Measurements from ENCODE around the gene GLOD5. TPM values are rescaled to one million over a fixed set of nuclear protein-coding genes. Genes with fewer than 3 reads are reported as not detected.

Gene GLOD5
- polyA plus RNA-seq, 4 donors, result 4.4 to 56.1 (median 22.1) TPM

- Histone ChIP-seq H3K4me3 (ENCODE audit: low read depth in 1 of 3, low read length in 3 of 3) (no peak overlapping the region), H3K36me3 (ENCODE audit: control insufficient read depth in 3 of 3, insufficient read depth in 2 of 3, low read depth in 1 of 3, low read length in 3 of 3) (no peaks in the 10 kb centered on the region), H3K27ac (ENCODE audit: low read depth in 1 of 3, low read length in 2 of 3) (peak overlapping the region in 1 of 3 donors; percentile 45), H3K9me3 (ENCODE audit: control insufficient read depth in 2 of 2, insufficient read depth in 1 of 2, low read depth in 1 of 2, low read length in 1 of 2) (no peaks in the 10 kb centered on the region), H3K27me3 (ENCODE audit: control insufficient read depth in 3 of 3, insufficient read depth in 3 of 3, low read length in 3 of 3) (no peaks in the 10 kb centered on the region), H3K4me1 (ENCODE audit: control insufficient read depth in 3 of 3, insufficient read depth in 2 of 3, low read depth in 1 of 3, low read length in 2 of 3) (no peaks in the 10 kb centered on the region)
- WGBS, 3 donors, result 68 to 79% (median 77%) methylated on average over 4 of the region's 4 CpGs
- DNase-seq (no peak), FAIRE-seq (no peak)
These were observed 40.8 kb upstream of the GLOD5 start for GRCh38 chrX:48720577-48721250.

- FAIRE-seq, result no peak
- Histone ChIP-seq H3K9me3 (ENCODE audit: control insufficient read depth in 2 of 2, insufficient read depth in 1 of 2, low read depth in 1 of 2, low read length in 1 of 2) (no peaks in the 10 kb centered on the region), H3K27me3 (ENCODE audit: control insufficient read depth in 3 of 3, insufficient read depth in 3 of 3, low read length in 3 of 3) (no peaks in the 10 kb centered on the region), H3K4me3 (ENCODE audit: low read depth in 1 of 3, low read length in 3 of 3) (no peak overlapping the region), H3K4me1 (ENCODE audit: control insufficient read depth in 3 of 3, insufficient read depth in 2 of 3, low read depth in 1 of 3, low read length in 2 of 3) (no peaks in the 10 kb centered on the region), H3K36me3 (ENCODE audit: control insufficient read depth in 3 of 3, insufficient read depth in 2 of 3, low read depth in 1 of 3, low read length in 3 of 3) (no peaks in the 10 kb centered on the region), H3K27ac (ENCODE audit: low read depth in 1 of 3, low read length in 2 of 3) (no peak overlapping the region)
- no peak for DNase-seq
These were observed 39.6 kb upstream of the GLOD5 start for GRCh38 chrX:48721916-48722315.

- no peak overlapping the region for H3K27ac ChIP-seq (ENCODE audit: low read depth in 1 of 3, low read length in 2 of 3)
- no peak for FAIRE-seq
- H3K36me3 ChIP-seq (ENCODE audit: control insufficient read depth in 3 of 3, insufficient read depth in 2 of 3, low read depth in 1 of 3, low read length in 3 of 3), result no peaks in the 10 kb centered on the region
- WGBS, 3 donors, result 73 to 81% (median 76%) methylated on average over 2 of the region's 2 CpGs
- no peaks in the 10 kb centered on the region for H3K9me3 ChIP-seq (ENCODE audit: control insufficient read depth in 2 of 2, insufficient read depth in 1 of 2, low read depth in 1 of 2, low read length in 1 of 2)
- no peaks in the 10 kb centered on the region for H3K4me1 ChIP-seq (ENCODE audit: control insufficient read depth in 3 of 3, insufficient read depth in 2 of 3, low read depth in 1 of 3, low read length in 2 of 3)
- no peaks in the 10 kb centered on the region for H3K27me3 ChIP-seq (ENCODE audit: control insufficient read depth in 3 of 3, insufficient read depth in 3 of 3, low read length in 3 of 3)
- no peak overlapping the region for H3K4me3 ChIP-seq (ENCODE audit: low read depth in 1 of 3, low read length in 3 of 3)
- DNase-seq, result no peak
These were observed 35.0 kb upstream of the GLOD5 start for GRCh38 chrX:48726596-48726995.

GRCh38 chrX:48728653-48729052, 32.9 kb upstream of the GLOD5 start:
- Histone ChIP-seq H3K36me3 (ENCODE audit: control insufficient read depth in 3 of 3, insufficient read depth in 2 of 3, low read depth in 1 of 3, low read length in 3 of 3) (no peaks in the 10 kb centered on the region), H3K9me3 (ENCODE audit: control insufficient read depth in 2 of 2, insufficient read depth in 1 of 2, low read depth in 1 of 2, low read length in 1 of 2) (no peaks in the 10 kb centered on the region), H3K4me1 (ENCODE audit: control insufficient read depth in 3 of 3, insufficient read depth in 2 of 3, low read depth in 1 of 3, low read length in 2 of 3) (no peaks in the 10 kb centered on the region), H3K27ac (ENCODE audit: low read depth in 1 of 3, low read length in 2 of 3) (no peak overlapping the region), H3K27me3 (ENCODE audit: control insufficient read depth in 3 of 3, insufficient read depth in 3 of 3, low read length in 3 of 3) (no peaks in the 10 kb centered on the region), H3K4me3 (ENCODE audit: low read depth in 1 of 3, low read length in 3 of 3) (no peak overlapping the region)
- no peak for FAIRE-seq
- no peak for DNase-seq

GRCh38 chrX:48736303-48736702, 25.2 kb upstream of the GLOD5 start:
- Histone ChIP-seq H3K27me3 (ENCODE audit: control insufficient read depth in 3 of 3, insufficient read depth in 3 of 3, low read length in 3 of 3) (no peaks in the 10 kb centered on the region), H3K27ac (ENCODE audit: low read depth in 1 of 3, low read length in 2 of 3) (peak overlapping the region in 1 of 3 donors; percentile 50), H3K9me3 (ENCODE audit: control insufficient read depth in 2 of 2, insufficient read depth in 1 of 2, low read depth in 1 of 2, low read length in 1 of 2) (no peaks in the 10 kb centered on the region), H3K4me3 (ENCODE audit: low read depth in 1 of 3, low read length in 3 of 3) (peak overlapping the region in 1 of 3 donors; percentile 7), H3K36me3 (ENCODE audit: control insufficient read depth in 3 of 3, insufficient read depth in 2 of 3, low read depth in 1 of 3, low read length in 3 of 3) (no peaks in the 10 kb centered on the region), H3K4me1 (ENCODE audit: control insufficient read depth in 3 of 3, insufficient read depth in 2 of 3, low read depth in 1 of 3, low read length in 2 of 3) (no peaks in the 10 kb centered on the region)
- DNase-seq (no peak), FAIRE-seq (no peak)
- 88 to 100% (median 91%) methylated on average over 1 of the region's 1 CpG for WGBS, 3 donors

- H3K4me1 ChIP-seq (ENCODE audit: control insufficient read depth in 3 of 3, insufficient read depth in 2 of 3, low read depth in 1 of 3, low read length in 2 of 3), result no peaks in the 10 kb centered on the region
- no peaks in the 10 kb centered on the region for H3K9me3 ChIP-seq (ENCODE audit: control insufficient read depth in 2 of 2, insufficient read depth in 1 of 2, low read depth in 1 of 2, low read length in 1 of 2)
- H3K27ac ChIP-seq (ENCODE audit: low read depth in 1 of 3, low read length in 2 of 3), result peak overlapping the region in 1 of 3 donors; percentile 50
- DNase-seq, result no peak
- FAIRE-seq, result no peak
- H3K4me3 ChIP-seq (ENCODE audit: low read depth in 1 of 3, low read length in 3 of 3), result peak overlapping the region in 1 of 3 donors; percentile 7
- no peaks in the 10 kb centered on the region for H3K27me3 ChIP-seq (ENCODE audit: control insufficient read depth in 3 of 3, insufficient read depth in 3 of 3, low read length in 3 of 3)
- 6 to 30% (median 23%) methylated on average over 10 of the region's 10 CpGs for WGBS, 3 donors
- no peaks in the 10 kb centered on the region for H3K36me3 ChIP-seq (ENCODE audit: control insufficient read depth in 3 of 3, insufficient read depth in 2 of 3, low read depth in 1 of 3, low read length in 3 of 3)
These were observed 24.7 kb upstream of the GLOD5 start for GRCh38 chrX:48736878-48737212.

- WGBS, 3 donors, result 0 to 36% (median 6%) methylated on average over 39 to 48 of the region's 48 CpGs
- Histone ChIP-seq H3K27me3 (ENCODE audit: control insufficient read depth in 3 of 3, insufficient read depth in 3 of 3, low read length in 3 of 3) (no peaks in the 10 kb centered on the region), H3K9me3 (ENCODE audit: control insufficient read depth in 2 of 2, insufficient read depth in 1 of 2, low read depth in 1 of 2, low read length in 1 of 2) (no peaks in the 10 kb centered on the region), H3K36me3 (ENCODE audit: control insufficient read depth in 3 of 3, insufficient read depth in 2 of 3, low read depth in 1 of 3, low read length in 3 of 3) (no peaks in the 10 kb centered on the region), H3K4me3 (ENCODE audit: low read depth in 1 of 3, low read length in 3 of 3) (peak overlapping the region; percentile 45 to 73 (median 54)), H3K27ac (ENCODE audit: low read depth in 1 of 3, low read length in 2 of 3) (peak overlapping the region; percentile 83 to 93 (median 86)), H3K4me1 (ENCODE audit: control insufficient read depth in 3 of 3, insufficient read depth in 2 of 3, low read depth in 1 of 3, low read length in 2 of 3) (no peaks in the 10 kb centered on the region)
- peak; percentile 94 to 96 for DNase-seq
- FAIRE-seq, result peak; percentile 65
These were observed 24.2 kb upstream of the GLOD5 start for GRCh38 chrX:48737213-48737938.

GRCh38 chrX:48737940-48738339, 23.6 kb upstream of the GLOD5 start:
- H3K4me3 ChIP-seq (ENCODE audit: low read depth in 1 of 3, low read length in 3 of 3), result peak overlapping the region; percentile 45 to 73 (median 54)
- H3K27me3 ChIP-seq (ENCODE audit: control insufficient read depth in 3 of 3, insufficient read depth in 3 of 3, low read length in 3 of 3), result no peaks in the 10 kb centered on the region
- FAIRE-seq (no peak), DNase-seq (no peak)
- H3K4me1 ChIP-seq (ENCODE audit: control insufficient read depth in 3 of 3, insufficient read depth in 2 of 3, low read depth in 1 of 3, low read length in 2 of 3), result no peaks in the 10 kb centered on the region
- no peaks in the 10 kb centered on the region for H3K36me3 ChIP-seq (ENCODE audit: control insufficient read depth in 3 of 3, insufficient read depth in 2 of 3, low read depth in 1 of 3, low read length in 3 of 3)
- H3K27ac ChIP-seq (ENCODE audit: low read depth in 1 of 3, low read length in 2 of 3), result peak overlapping the region; percentile 83 to 93 (median 86)
- WGBS, 3 donors, result 42 to 59% (median 53%) methylated on average over 7 of the region's 7 CpGs
- H3K9me3 ChIP-seq (ENCODE audit: control insufficient read depth in 2 of 2, insufficient read depth in 1 of 2, low read depth in 1 of 2, low read length in 1 of 2), result no peaks in the 10 kb centered on the region

All from small intestine (tissue), 7 donors.